UCSD-AML1 (cell line): ENCODE results near the gene GCK.

Experiments used
- DNase-seq: peaks from one replicate; lab custom pipeline; 2025; ENCODE audit not compliant: unreplicated experiment; lab: John Stamatoyannopoulos, UW

The GCK gene

GRCh38 chr7:44156453-44157010 lies 32.7 kb downstream of the GCK start:
- no peak for DNase-seq

- no peak for DNase-seq
Measured at GRCh38 chr7:44155191-44156185, 33.8 kb downstream of the GCK start.

GRCh38 chr7:44154703-44155102 lies 34.5 kb downstream of the GCK start:
- no peak for DNase-seq

GRCh38 chr7:44153948-44154335 lies 35.3 kb downstream of the GCK start:
- no peak for DNase-seq

- no peak for DNase-seq
Measured at GRCh38 chr7:44152971-44153947, 36.0 kb downstream of the GCK start.

GRCh38 chr7:44151956-44152355 lies 37.3 kb downstream of the GCK start:
- no peak for DNase-seq

- DNase-seq: no peak
Measured at GRCh38 chr7:44150966-44151941, 38.0 kb downstream of the GCK start.

GRCh38 chr7:44150466-44150832 lies 38.8 kb downstream of the GCK start:
- DNase-seq: no peak

- DNase-seq: no peak
Measured at GRCh38 chr7:44149571-44150465, 39.4 kb downstream of the GCK start.

GRCh38 chr7:44148961-44149536 lies 40.2 kb downstream of the GCK start:
- no peak for DNase-seq

- no peak for DNase-seq
Measured at GRCh38 chr7:44148166-44148565, 41.1 kb downstream of the GCK start.

- no peak for DNase-seq
Measured at GRCh38 chr7:44147026-44147991, 41.9 kb downstream of the GCK start.

- DNase-seq: no peak
Measured at GRCh38 chr7:44145969-44146911, 43.0 kb downstream of the GCK start.

- DNase-seq: no peak
Measured at GRCh38 chr7:44145479-44145968, 43.7 kb downstream of the GCK start.

- DNase-seq: no peak
Measured at GRCh38 chr7:44144968-44145478, 44.2 kb downstream of the GCK start.

- DNase-seq: no peak
Measured at GRCh38 chr7:44144426-44144967, 44.7 kb downstream of the GCK start.
